ENCODE results near the gene CARS2.

The CARS2 gene

GRCh38 chr13:110712081-110712848 is 6.3 kb upstream of the CARS2 start:
- POLR2A ChIA-PET: interaction anchor here (0.6 to 1.6 kb wide), 10 partner anchors 10 to 203 kb away, joined by 3 to 12 read pairs (median 3); partner anchors contain the start of genes ANKRD10 and NAXD
- CTCF ChIA-PET: interaction anchor here (1.4 kb wide), 1 partner anchor 256 kb away, joined by 3 read pairs; no protein-coding TSS in a partner anchor
- Histone ChIP-seq H3K9me3 (ENCODE audit: control insufficient read depth, insufficient read depth, low read depth, low read length) (no peaks in the 10 kb centered on the region), H3K4me1 (ENCODE audit: control insufficient read depth, insufficient read depth, low read length) (peaks cover 2% of the 10 kb centered on the region; the same call in 1 of the 2 replicates), H3K4me3 (ENCODE audit: low read depth, low read length) (peak overlapping the region; percentile 96), H3K36me3 (ENCODE audit: control insufficient read depth in 2 of 2, insufficient read depth in 1 of 2, low read length in 2 of 2) (no peaks in the 10 kb centered on the region), H3K27ac (ENCODE audit: extremely low read depth, low read depth, low read length) (peak overlapping the region; percentile 71)
- TF ChIP-seq ZNF610 (tag by site-specific recombination; IDR thresholded peaks at IDR 0.05; ENCODE audit: borderline replicate concordance): 0 out of 2 replicates have a peak, but pooled peaks have one; percentile 44
- TF ChIP-seq ZBTB20 (tag by site-specific recombination; IDR thresholded peaks at IDR 0.05): peak; percentile 98
- TF ChIP-seq ZNF223 (tag by site-specific recombination; IDR thresholded peaks at IDR 0.05): no peak
- no peak for TF ChIP-seq WT1 (tag by site-specific recombination; IDR thresholded peaks at IDR 0.05)
- TF ChIP-seq ZNF76 (tag by site-specific recombination; IDR thresholded peaks at IDR 0.05; ENCODE audit: borderline replicate concordance, low read depth): peak; percentile 55; the same call in 1 of the 2 replicates
- TF ChIP-seq ZBTB8A (tag by site-specific recombination; IDR thresholded peaks at IDR 0.05): peak; percentile 64; the same call in 1 of the 2 replicates
- peak; percentile 60 for TF ChIP-seq PATZ1 (tag by site-specific recombination; IDR thresholded peaks at IDR 0.05)
- TF ChIP-seq ELK4 (IDR thresholded peaks at IDR 0.05; ENCODE audit: borderline replicate concordance, low read depth, low read length): no peak
- peak; percentile 30; the same call in 1 of the 2 replicates for TF ChIP-seq FEZF1 (tag by site-specific recombination; IDR thresholded peaks at IDR 0.05)
- no peak for TF ChIP-seq MEIS1 (CRISPR knock-in tag; IDR thresholded peaks at IDR 0.05; ENCODE audit: borderline replicate concordance)
- TF ChIP-seq, protein P1, sequence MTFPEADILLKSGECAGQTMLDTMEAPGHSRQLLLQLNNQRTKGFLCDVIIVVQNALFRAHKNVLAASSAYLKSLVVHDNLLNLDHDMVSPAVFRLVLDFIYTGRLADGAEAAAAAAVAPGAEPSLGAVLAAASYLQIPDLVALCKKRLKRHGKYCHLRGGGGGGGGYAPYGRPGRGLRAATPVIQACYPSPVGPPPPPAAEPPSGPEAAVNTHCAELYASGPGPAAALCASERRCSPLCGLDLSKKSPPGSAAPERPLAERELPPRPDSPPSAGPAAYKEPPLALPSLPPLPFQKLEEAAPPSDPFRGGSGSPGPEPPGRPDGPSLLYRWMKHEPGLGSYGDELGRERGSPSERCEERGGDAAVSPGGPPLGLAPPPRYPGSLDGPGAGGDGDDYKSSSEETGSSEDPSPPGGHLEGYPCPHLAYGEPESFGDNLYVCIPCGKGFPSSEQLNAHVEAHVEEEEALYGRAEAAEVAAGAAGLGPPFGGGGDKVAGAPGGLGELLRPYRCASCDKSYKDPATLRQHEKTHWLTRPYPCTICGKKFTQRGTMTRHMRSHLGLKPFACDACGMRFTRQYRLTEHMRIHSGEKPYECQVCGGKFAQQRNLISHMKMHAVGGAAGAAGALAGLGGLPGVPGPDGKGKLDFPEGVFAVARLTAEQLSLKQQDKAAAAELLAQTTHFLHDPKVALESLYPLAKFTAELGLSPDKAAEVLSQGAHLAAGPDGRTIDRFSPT (tag by site-specific recombination; IDR thresholded peaks at IDR 0.05): no peak
- no peak for TF ChIP-seq ZNF560 (tag by site-specific recombination; IDR thresholded peaks at IDR 0.05; ENCODE audit: borderline replicate concordance)
- TF ChIP-seq KLF17 (tag by site-specific recombination; IDR thresholded peaks at IDR 0.05): peak; percentile 5; the same call in 1 of the 2 replicates
- TF ChIP-seq ZNF341 (tag by site-specific recombination; IDR thresholded peaks at IDR 0.05; ENCODE audit: low read depth): peak; percentile 52
- no peak for TF ChIP-seq ZNF514 (tag by site-specific recombination; IDR thresholded peaks at IDR 0.05)
- 0 out of 2 replicates have a peak, but pooled peaks have one; percentile 54 for TF ChIP-seq ZNF391 (tag by site-specific recombination; IDR thresholded peaks at IDR 0.05; ENCODE audit: borderline replicate concordance, low read depth)
- TF ChIP-seq, protein P2, sequence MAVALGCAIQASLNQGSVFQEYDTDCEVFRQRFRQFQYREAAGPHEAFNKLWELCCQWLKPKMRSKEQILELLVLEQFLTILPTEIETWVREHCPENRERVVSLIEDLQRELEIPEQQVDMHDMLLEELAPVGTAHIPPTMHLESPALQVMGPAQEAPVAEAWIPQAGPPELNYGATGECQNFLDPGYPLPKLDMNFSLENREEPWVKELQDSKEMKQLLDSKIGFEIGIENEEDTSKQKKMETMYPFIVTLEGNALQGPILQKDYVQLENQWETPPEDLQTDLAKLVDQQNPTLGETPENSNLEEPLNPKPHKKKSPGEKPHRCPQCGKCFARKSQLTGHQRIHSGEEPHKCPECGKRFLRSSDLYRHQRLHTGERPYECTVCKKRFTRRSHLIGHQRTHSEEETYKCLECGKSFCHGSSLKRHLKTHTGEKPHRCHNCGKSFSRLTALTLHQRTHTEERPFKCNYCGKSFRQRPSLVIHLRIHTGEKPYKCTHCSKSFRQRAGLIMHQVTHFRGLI (tag by site-specific recombination; IDR thresholded peaks at IDR 0.05): 0 out of 2 replicates have a peak, but pooled peaks have one; percentile 16
- peak; percentile 83 for TF ChIP-seq ZNF423 (tag by site-specific recombination; IDR thresholded peaks at IDR 0.05)
- TF ChIP-seq ZIC2 (tag by site-specific recombination; IDR thresholded peaks at IDR 0.05): peak; percentile 85
- 0 out of 2 replicates have a peak, but pooled peaks have one; percentile 10 for TF ChIP-seq ZNF629 (tag by site-specific recombination; IDR thresholded peaks at IDR 0.05)
- TF ChIP-seq ZBTB44 (tag by site-specific recombination; IDR thresholded peaks at IDR 0.05): peak; percentile 17; the same call in 1 of the 2 replicates
- TF ChIP-seq, protein P3, sequence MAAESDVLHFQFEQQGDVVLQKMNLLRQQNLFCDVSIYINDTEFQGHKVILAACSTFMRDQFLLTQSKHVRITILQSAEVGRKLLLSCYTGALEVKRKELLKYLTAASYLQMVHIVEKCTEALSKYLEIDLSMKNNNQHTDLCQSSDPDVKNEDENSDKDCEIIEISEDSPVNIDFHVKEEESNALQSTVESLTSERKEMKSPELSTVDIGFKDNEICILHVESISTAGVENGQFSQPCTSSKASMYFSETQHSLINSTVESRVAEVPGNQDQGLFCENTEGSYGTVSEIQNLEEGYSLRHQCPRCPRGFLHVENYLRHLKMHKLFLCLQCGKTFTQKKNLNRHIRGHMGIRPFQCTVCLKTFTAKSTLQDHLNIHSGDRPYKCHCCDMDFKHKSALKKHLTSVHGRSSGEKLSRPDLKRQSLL (tag by site-specific recombination; IDR thresholded peaks at IDR 0.05): no peak
- 0 out of 2 replicates have a peak, but pooled peaks have one; percentile 14 for TF ChIP-seq ZNF600 (tag by site-specific recombination; IDR thresholded peaks at IDR 0.05)
- TF ChIP-seq KLF7 (tag by site-specific recombination; IDR thresholded peaks at IDR 0.05; ENCODE audit: borderline replicate concordance): no peak
- 0 out of 2 replicates have a peak, but pooled peaks have one; percentile 19 for TF ChIP-seq ZFHX2 (tag by site-specific recombination; conservative IDR thresholded peaks at IDR 0.05)

Measured in HEK293 (cell line).